GM21619 (cell line): ENCODE measurements around the gene BACH2.
A peak's percentile ranks its signal among the peaks of the same experiment; 100 is the strongest.
"Not testable (repeated sequence)": the region's sequence is repeated elsewhere in the genome, so short reads cannot be mapped to it uniquely, and the experiment has no call there.

ENCODE experiments used
- ATAC-seq: cut with Tn5 transposase; IDR thresholded peaks from one replicate; pipeline ENCODE4 v1.9.1; 2021; ENCODE audit not compliant: unreplicated experiment

Gene BACH2

DNA sequence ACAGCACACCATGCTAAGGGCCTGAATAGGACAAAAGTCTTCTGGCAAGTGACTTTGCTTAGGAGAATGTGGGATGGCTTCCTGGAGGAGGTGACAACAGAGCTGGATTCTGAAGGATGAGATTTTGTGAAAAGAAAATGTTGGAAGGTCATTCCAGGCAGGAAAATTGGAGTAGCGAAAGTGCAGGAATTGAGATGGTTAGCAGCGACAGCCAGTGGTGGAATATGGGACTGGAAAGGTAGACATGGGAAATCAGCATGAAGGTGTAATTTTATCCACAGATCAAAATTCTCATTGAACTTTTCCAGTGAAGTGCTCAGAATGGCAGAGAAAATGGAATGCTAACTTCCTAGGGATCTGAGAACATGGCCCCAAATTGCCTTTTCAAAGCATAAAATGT is 5.7 kb upstream of the BACH2 start:
- no peak for ATAC-seq

DNA sequence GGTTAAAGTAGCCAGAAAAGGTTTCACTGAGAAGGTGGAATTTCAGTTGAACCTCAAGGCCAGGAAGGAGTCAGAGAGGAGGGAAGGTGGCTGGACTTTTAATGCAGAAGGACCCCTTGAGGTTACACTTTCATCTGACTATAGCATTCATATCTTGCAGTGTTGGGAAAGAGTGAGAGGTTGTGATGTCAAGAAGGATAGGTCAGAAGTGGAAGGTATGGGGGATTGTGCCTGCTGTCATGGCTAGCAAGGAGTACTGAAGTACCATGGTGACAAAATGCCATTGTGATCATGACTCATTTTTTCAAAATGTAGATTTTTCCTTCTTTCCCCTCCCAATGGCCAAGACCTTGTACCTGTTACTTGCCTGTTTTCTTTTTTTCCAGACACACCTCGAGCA is 5.2 kb upstream of the BACH2 start:
- no peak for ATAC-seq

DNA sequence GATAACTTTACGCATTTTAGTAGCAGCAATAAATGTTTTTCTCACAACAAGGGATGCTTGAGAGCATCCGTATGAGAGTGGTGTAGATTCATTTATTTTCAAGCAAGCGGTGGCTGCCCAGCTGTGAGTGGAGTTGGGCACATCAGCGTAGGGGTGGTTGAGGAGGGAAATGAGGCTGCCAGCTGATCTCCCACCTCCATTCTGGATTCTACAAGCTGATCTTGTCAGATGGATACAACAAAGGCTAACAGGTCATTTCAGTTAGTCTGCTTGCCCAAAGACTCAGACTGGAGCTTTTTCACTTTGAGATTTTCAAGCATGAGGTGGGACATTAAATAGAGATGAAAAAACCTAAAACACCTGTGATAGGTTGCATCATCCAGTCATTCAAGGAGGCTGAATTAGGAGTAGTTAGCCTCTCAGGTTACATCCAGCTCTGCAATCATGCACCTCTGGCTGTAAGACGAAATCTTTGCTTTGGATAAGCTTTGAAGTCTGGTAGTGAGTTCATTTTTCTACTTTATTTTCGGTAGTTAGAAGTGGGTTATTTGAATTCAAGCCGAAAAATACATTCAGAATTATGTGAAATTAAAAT is 1.9 kb upstream of the BACH2 start:
- no peak for ATAC-seq

DNA sequence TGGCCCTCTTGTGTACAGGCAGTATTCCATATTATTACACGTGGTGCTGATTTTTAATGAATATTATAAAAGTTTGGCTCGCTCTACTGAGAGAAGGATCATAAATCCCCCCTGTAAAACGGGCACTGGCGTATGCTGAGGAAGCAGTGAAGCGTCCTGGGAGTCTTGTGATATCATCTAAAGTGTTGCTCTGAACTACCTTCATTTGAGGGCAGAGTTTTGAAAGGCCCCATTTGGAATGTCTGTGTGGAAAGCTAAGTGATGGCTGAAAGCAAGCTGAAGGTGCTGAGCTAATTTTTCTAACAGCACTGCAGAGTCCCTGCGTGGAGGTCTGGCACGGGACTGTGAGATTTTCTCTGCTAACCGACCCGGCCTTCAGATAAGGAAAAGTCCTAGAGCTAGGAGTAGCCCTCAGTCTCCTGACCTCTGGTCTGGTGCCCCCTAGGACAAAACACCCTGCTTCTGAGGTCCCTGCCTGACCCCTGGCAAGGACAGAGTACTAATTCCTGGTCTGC is 1.3 kb upstream of the BACH2 start:
- ATAC-seq = no peak

DNA sequence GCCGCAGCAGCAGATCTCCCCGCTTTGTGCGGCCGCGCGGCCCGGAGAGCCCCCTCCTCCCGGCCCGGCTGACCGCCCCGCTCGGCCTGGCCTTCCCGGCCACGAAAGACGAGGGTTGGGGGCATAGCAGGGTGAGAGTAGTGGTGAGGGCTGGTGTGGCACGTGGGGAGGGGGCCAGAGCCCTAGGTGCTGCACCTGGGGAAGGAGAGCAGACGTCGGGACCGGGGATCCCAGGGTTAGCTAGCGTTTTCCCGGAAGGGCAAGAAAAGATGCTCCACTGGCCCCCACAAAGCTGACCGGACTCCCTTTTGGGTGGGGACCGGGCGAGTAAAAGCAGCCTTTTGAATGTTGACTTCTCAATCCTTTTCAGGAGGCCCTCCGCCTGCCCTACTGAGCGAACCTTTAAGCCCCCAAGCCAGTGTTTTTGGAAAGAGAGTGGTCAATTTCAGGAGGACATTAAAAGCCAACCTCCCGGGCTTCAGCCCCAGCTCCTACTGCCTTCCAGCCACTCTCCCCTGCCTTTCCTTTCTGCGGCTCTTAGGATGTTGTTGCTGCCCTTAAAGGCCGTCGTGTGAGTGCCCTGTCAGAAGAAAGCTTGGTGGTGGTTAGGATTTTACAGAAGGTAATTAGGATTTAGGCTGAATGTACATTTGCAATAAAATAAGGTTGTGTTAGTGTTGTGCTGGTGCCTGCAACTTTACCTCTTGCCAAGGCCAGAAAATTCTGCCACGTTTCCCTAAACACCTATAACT is 648 bp upstream of the BACH2 start:
- no peak for ATAC-seq

DNA sequence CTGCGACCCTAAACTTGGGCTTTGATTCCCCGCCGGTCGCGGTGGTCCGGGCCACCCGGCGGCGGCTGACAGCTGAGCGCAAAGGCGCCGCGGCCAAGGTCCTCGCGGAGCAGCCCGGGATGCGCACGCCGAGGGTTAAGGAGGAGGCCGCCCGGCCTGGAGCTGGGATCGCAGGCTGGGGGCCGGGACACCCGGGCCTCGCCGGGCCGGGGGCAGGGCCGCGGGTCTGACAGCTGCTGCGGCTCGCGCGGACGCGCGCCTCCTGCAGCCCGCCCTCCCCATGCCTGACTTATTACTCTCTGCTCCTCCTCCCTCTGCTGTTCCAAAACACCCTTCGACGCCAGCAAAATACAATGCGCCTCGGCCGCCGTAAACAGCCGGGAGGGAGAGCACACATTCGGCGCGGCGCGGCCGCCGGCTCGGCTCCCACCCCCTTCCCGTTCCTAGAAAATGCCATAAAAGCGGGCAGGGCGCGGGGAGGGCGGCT is 746 bp downstream of the BACH2 start:
- ATAC-seq = peak; percentile 42

DNA sequence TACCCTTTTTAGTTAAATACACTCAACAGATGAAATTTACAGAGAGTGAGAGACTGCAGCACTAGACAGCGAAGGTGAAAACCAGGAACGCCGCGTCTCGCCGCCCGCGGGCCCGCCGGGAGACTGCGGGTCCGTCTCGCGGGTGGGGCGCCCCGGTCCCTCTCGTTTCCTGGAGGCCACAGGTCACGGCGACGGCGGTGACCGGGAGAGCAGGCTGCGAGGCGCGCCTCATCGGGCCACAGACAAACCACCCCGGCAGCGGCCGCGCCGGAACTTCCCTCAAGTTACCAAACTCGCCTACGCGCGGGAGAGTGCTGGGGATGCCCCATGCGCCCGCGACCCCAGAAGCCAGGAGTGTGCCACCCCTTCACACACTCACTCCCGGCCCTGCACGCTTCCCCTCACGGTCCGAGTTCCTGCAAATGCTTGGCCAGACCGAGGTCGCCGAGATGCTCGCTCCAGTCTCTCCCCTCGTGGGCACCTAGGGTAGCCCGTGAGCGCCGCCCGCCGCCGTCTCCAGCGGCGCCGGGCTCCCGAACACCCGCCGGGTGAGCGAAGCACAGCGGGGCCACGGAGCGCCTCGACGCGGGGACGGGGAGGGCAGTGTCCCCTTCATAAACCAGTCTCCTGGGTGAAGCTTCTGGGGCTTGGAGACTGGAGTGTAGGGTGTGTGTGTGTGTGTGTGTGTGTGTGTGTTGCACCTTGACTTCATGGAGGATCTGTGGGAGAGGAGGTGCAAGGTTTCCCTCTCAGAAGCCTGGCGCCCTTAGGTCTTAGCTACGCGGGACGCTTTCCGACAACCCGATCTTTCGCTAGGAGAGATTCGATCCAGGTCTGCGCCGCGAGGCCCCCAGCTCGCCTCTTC is 1.4 kb downstream of the BACH2 start:
- ATAC-seq = no peak

DNA sequence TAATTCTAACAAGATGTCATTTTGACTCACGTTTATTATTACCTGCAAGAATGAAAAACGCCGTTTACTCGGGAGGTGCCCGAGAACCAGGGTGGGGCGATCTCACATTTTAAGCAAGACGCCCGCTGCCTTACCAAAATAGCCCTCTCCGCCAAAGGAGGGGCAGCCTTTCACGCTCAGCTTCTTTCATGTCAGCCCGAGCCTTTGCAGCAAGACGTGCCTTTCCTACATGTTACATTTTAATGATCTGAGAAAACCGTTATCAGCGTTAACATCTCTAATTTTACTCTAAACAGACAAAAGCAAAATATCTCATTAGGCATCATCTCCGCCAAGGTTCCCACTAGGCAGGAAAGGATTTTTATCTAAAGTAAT is 2.0 kb downstream of the BACH2 start:
- ATAC-seq = no peak

DNA sequence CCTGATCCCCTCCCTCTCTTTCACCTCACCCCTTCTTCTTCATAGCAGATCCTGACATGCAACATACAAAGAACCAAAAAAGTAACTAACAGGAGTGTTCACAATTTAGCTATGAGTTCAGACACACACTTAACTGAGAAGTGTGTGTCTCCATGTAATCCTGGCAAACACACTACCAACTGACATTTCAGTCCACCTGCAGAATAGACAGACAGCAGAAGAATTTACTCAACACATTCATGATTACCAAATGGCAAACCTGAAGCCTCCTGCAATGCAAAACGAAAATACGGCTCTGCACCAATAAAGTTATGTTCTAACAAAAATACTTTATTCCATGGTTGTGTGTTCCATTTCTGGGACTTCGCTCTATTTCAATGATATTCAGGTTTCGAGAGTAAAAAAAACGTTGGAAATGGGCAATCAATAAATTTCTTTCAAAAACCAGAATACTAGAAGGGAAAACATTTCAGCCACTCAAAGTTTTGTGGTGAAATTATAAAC is 2.6 kb downstream of the BACH2 start:
- ATAC-seq = no peak

DNA sequence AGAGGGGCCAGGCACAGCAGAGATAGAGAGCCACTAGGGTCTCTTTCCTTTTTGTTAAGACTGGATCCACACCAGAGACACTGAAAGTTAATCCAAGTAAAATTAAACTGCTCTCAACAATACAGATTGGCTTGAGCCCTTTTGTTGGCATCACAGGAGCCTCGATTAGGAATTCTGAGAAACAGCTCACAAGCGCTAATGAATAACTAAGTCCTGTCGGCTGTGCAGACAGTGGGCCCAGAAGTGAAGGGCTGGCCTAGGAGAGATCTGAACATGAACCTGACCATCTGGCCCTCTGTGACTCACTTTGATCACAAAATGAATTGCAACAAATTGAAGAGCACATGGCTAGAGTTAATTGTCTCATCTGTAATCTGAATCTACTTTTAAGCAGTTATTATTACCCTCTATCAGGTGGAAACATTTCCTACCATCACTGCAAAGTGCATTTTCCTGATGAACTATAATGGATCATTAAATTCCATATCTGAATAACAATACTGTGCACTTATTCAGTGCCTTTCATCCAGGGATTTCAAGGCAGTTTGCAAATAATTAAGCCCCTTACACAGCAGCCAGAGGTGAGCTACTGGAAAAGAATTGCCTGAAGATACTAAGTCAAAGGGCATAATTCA is 3.2 kb downstream of the BACH2 start:
- no peak for ATAC-seq

DNA sequence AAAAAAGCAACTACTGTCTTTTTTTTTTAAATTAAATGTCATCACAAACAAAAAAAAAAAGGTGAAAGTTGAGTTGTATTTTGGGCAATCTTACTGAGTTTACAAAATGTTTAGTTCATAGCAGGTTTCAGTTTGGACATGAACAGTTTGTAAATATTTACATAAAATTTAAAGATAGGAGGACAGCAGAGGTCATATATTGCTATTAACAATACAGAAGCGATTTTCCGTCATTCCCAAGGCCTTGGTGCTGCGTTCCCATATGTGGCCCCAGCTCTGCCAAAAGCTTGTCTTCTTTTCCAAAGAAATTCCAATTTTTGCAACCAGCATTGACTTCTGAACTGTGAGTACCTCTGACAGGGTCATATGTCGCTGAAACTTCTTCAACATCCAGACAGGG is 5.1 kb downstream of the BACH2 start:
- no peak for ATAC-seq

DNA sequence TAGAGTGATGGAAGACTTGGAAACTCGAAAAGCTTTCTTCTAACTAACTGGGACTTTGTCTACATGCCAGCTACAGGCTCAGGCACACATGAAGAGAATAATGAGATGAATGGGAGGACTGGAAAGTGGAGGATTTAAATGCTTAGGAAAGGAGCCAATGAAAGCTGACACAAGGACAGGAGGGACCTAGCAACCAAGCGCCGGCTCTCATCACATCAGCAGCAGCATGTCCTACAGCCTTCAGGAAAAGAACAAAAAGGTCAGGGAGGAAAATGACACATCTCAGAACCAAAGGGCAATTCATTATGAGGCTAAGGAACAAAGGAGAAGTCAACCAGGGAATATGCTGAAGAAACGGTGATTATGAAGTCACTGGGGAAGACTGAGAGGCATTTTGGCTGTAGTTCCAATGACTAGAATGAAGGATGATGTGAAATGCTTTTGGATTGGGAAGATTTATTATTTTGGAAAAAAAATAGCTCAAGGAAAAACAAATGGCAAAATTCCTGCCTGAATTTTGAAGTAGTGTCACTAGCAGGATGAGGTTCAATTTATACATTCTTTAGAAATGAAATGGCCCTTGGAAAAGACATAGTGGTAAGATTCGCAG is 5.7 kb downstream of the BACH2 start:
- no peak for ATAC-seq

DNA sequence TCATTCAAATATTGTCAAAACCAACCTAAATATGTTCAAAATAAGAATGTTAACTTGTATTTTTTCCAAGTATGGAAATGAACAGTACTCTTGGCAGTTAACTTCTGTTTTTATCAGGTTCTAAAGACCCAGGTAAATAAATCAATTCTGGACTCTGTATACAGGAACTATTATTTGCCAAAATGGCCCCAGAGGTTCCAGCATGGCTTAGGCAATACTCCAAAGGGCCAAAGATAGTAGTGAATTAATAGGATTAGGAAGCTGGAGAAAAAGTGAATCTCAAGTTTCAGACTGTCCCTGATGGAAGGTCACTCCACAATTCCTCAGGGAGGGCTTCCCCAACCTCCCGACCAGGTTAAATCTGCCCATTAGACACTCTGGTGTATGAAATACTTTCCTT is 6.7 kb downstream of the BACH2 start:
- ATAC-seq = no peak

DNA sequence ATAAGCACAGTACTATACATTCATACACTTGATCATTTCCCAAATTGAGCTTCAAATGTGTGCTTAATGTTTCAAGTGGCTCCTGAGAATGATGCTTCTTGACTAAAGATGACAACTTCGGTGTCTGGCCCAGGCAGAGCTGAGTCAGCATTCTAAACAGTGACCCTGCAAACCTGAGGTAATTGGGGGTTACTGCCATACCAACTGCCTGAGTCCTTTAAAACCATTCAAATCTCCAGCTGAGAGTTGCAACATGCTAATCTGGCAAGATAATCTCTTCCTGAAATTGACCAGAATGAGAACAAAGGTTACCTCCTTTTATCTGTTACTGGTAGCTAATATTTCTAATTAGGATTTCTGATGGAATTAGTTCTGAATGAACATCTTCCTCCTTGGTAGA is 8.2 kb downstream of the BACH2 start:
- no peak for ATAC-seq

DNA sequence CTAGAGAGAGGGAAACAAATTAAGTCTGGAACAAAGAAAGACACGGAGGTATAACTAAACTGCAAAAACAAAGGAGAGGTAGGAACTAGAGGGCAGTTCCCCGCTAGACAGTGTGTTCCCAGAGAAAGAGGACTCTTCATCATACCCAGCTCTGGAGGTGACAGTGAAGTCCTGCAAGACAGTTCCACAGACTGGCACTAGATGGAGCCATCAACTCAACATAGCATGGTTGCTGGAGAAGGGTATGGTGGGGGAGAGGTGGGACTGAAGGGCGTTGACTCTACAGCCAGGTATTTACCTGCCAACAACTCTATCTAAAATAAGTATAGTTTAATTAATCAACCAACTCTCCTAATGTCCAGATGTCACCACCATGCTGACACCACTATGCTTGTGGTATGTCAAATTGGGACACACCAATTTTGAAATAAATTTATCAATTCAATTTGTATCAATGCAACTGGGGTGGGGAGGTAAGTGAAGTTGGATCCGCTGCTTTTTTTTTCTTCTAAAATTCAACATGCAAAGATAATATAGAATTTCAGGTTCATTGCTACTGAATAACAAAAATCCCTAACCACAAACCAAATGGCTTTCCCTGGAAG is 9.7 kb downstream of the BACH2 start:
- ATAC-seq = no peak

DNA sequence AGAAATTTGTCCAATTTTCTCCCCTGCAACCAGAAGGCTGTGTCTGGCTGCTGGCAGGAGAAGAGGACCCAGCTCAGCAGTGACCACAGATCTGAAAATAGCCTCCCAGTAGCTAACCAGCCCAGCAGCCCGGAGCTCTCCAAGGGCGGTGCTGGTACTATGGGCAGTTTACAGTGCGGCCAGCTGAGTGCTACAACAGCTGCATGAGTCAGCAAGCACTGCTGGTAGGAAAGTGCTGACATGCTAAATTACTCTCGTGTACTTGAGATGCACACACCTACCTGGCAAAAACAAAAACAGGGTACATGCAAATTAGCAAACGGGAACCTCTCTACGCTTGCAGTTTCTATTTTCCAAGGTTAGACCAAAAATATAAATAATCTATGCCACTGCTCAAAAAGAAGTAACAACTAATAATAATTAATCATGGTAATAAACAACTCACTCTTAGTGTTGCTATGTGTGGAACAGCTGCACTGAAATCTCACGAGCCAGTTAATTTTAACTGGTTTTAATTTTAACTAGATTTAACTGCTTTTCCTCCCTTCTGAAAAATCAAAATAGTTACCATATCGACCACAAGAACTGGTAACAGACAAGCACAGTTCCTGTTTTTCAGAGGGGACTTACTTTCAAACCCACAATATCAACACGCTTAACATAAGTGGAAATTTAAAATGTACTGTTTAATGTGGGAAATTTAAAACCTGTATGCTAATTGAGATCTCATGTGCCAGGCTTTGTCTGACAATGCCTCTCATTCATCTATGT is 10.8 kb downstream of the BACH2 start:
- ATAC-seq = peak; percentile 59

DNA sequence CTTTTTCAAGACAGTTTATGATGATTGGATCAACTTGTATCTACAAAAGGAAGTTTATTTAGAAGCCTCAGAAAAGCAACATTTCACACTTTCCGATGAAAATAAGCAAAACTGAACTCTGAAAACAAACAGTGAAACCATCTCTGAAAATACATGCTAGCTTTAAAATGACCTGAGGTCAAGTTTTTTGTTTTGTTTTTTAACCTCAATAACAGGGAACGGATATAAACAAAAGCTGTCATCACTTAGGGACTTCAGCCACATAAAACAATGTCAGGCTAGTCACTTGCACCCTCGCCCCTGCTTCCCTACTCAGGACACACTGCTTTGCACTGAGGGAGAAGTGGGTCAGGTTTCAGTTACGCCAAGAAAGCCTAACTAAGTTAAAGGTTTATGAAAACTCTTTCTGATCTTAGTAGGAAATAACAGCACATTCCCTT is 11.6 kb downstream of the BACH2 start:
- ATAC-seq = peak; percentile 34

DNA sequence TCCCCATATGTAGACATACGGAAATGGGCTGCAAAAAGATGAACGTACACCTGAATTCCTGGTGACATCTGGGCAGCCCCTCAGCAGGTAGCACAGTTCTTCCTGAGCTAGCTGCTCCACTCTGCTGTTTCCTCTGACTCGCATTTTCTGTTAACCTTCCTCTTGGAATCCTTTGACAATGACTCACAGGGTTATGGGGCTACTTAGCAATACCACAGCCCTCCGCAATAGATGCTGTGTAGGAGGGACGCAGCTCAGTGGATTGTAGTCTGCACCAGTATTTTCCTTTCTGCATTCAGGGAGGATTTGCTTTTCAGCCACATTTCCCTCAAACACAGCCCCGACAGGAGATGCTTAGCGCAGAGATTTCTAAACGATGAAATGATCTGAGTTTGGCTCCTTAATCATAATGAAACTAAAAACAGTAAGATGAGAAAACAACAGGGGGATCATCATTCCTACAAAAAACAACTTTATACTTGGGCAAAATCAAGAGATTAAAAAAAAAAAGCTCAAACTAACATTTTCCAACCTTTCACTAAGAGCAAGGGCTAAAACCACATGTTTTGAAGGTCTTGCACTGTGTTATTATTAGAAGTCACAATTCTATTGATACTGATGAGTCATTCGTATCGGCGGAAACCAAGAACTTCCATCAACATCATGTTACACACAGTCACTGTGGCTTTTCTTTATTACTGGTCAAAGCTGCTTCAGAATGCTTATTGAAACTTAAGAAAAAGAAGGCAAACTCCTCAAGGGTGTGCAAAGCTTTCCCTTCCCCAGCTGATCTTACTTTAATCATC is 12.2 kb downstream of the BACH2 start:
- peak; percentile 70 for ATAC-seq

DNA sequence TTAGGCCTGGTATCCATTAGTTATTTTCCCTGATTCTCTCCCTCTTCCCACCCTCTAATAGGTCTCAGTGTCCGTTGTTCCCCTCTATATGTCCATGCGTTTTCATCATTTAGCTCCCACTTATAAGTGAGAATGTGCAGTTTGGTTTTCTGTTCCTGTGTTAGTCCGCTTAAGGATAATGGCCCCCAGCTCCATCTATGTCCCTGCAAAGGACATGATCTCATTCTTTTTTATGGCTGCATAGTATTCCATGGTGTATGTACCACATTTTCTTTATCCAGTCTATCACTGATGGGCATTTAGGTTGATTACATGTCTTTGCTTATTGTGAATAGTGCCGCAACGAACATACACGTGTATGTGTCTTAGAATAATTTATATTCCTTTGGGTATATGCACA is 14.4 kb downstream of the BACH2 start:
- not testable (repeated sequence) for ATAC-seq
